ENCODE results near the gene ALG2. TPM values are rescaled to one million over a fixed set of nuclear protein-coding genes. Genes with fewer than 3 reads are reported as not detected.
"Not testable (repeated sequence)": the region's sequence is repeated elsewhere in the genome, so short reads cannot be mapped to it uniquely, and the experiment has no call there.

The ALG2 gene
- polyA plus RNA-seq, 4 donors, result 12.4 to 45.5 (median 20.6) TPM

GRCh38 chr9:99249619-99250018 is 27.9 kb upstream of the ALG2 start:
- H3K27me3 ChIP-seq (ENCODE audit: control insufficient read depth in 3 of 3, insufficient read depth in 3 of 3, low read length in 3 of 3), result no peaks in the 10 kb centered on the region
- DNase-seq, result no peak
- H3K36me3 ChIP-seq (ENCODE audit: control insufficient read depth in 3 of 3, insufficient read depth in 2 of 3, low read depth in 1 of 3, low read length in 3 of 3), result no peaks in the 10 kb centered on the region
- H3K4me3 ChIP-seq (ENCODE audit: low read depth in 1 of 3, low read length in 3 of 3), result no peak overlapping the region
- no peaks in the 10 kb centered on the region for H3K9me3 ChIP-seq (ENCODE audit: control insufficient read depth in 2 of 2, insufficient read depth in 1 of 2, low read depth in 1 of 2, low read length in 1 of 2)
- no peak for FAIRE-seq
- no peak overlapping the region for H3K27ac ChIP-seq (ENCODE audit: low read depth in 1 of 3, low read length in 2 of 3)
- no peaks in the 10 kb centered on the region for H3K4me1 ChIP-seq (ENCODE audit: control insufficient read depth in 3 of 3, insufficient read depth in 2 of 3, low read depth in 1 of 3, low read length in 2 of 3)

DNA sequence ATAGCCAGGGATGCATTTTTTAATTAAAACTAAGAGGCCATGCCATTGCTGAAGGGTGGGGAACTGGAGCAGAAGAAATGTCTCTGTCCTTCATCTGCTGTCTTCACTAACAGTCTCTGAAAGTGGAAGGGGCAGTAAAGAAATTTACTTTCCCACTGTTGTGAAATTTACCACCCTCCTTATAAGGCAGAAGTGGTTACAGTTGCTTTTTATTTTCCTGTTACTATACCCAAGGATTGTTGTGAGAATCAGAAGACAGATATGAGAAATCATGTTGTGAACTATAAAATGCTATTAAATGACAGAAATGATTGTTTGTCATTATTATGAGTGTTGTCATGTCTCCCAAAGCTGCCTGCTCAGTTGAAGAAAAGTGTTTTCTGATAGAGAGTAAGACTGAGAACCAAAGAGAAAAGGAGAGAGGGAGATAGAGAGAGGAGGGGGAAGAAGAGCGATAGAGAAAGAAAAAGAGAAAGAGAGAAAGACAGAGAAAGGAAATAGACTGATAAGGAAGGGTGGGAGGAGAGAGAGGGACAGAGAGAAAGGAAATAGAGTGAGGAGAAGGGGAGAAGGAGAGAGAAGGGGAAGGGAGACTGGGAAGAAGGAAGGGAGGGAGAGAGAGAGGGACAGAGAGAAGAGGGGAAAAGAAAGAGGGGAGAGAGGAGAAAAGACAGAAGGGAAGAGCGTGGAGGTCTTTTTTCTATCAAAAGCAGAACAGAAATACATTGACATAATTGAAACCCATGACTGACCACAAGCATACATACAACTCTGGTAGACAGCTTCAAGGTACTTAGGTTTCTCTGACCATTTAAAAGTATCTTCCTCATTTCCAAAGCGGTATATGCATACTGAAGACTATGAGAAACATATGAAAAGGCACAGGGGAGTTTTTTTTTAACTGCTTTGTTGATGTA is 22.9 kb upstream of the ALG2 start:
- Histone ChIP-seq H3K9me3 (ENCODE audit: control insufficient read depth in 2 of 2, insufficient read depth in 1 of 2, low read depth in 1 of 2, low read length in 1 of 2) (no peaks in the 10 kb centered on the region), H3K27ac (ENCODE audit: low read depth in 1 of 3, low read length in 2 of 3) (no peak overlapping the region), H3K36me3 (ENCODE audit: control insufficient read depth in 3 of 3, insufficient read depth in 2 of 3, low read depth in 1 of 3, low read length in 3 of 3) (peaks cover 0 to 6% (median 2%) of the 10 kb centered on the region in 3 donors), H3K27me3 (ENCODE audit: control insufficient read depth in 3 of 3, insufficient read depth in 3 of 3, low read length in 3 of 3) (no peaks in the 10 kb centered on the region), H3K4me1 (ENCODE audit: control insufficient read depth in 3 of 3, insufficient read depth in 2 of 3, low read depth in 1 of 3, low read length in 2 of 3) (no peaks in the 10 kb centered on the region), H3K4me3 (ENCODE audit: low read depth in 1 of 3, low read length in 3 of 3) (no peak overlapping the region)
- WGBS, 3 donors, result 73 to 87% (median 85%) methylated on average over 3 of the region's 3 CpGs
- no peak for FAIRE-seq
- DNase-seq, result no peak

- 82 to 89% (median 83%) methylated on average over 7 of the region's 7 CpGs for WGBS, 3 donors
- Histone ChIP-seq H3K27me3 (ENCODE audit: control insufficient read depth in 3 of 3, insufficient read depth in 3 of 3, low read length in 3 of 3) (no peaks in the 10 kb centered on the region), H3K9me3 (ENCODE audit: control insufficient read depth in 2 of 2, insufficient read depth in 1 of 2, low read depth in 1 of 2, low read length in 1 of 2) (no peaks in the 10 kb centered on the region), H3K4me1 (ENCODE audit: control insufficient read depth in 3 of 3, insufficient read depth in 2 of 3, low read depth in 1 of 3, low read length in 2 of 3) (no peaks in the 10 kb centered on the region), H3K36me3 (ENCODE audit: control insufficient read depth in 3 of 3, insufficient read depth in 2 of 3, low read depth in 1 of 3, low read length in 3 of 3) (peaks cover 0 to 10% (median 2%) of the 10 kb centered on the region in 3 donors), H3K27ac (ENCODE audit: low read depth in 1 of 3, low read length in 2 of 3) (no peak overlapping the region), H3K4me3 (ENCODE audit: low read depth in 1 of 3, low read length in 3 of 3) (no peak overlapping the region)
- DNase-seq (no peak), FAIRE-seq (no peak)
These were observed 19.4 kb upstream of the ALG2 start for GRCh38 chr9:99241106-99241505.

DNA sequence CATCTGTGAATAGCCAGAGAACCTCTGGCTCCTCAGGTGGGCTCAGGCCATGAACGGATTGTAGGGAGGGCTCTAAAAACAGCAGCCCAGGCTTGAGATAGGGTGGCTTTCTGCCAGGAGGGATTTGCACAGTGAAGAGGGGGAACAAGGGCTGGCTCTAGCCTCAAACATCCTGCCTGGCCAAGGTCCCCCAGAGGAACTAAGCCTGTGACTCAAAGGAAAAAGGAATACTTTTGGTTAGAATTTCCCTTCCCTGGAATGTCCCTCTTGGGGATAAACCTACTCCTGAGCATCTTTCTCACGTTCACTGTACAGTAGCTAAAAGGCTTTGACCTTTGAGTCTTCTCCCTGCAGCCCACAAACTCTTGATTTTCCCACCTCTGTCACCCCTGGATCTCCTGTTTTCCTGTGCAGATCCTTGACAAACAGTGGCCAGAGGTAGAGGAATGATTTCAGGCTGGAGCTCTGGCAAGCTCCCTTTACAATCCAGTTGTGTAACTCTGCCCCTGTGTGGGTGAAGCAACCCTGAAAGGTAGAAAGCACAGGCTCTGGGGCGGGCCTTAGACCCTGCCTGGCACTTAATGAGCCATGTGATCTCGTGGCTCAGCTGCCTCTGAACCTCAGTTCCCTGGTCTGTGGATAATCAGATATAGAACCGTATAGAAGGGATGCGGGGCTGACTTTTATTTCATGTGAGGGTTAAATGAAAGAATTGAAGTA is 17.8 kb upstream of the ALG2 start:
- DNase-seq, result no peak
- Histone ChIP-seq H3K36me3 (ENCODE audit: control insufficient read depth in 3 of 3, insufficient read depth in 2 of 3, low read depth in 1 of 3, low read length in 3 of 3) (peaks cover 0 to 12% (median 2%) of the 10 kb centered on the region in 3 donors), H3K4me1 (ENCODE audit: control insufficient read depth in 3 of 3, insufficient read depth in 2 of 3, low read depth in 1 of 3, low read length in 2 of 3) (no peaks in the 10 kb centered on the region), H3K27ac (ENCODE audit: low read depth in 1 of 3, low read length in 2 of 3) (no peak overlapping the region), H3K9me3 (ENCODE audit: control insufficient read depth in 2 of 2, insufficient read depth in 1 of 2, low read depth in 1 of 2, low read length in 1 of 2) (no peaks in the 10 kb centered on the region), H3K27me3 (ENCODE audit: control insufficient read depth in 3 of 3, insufficient read depth in 3 of 3, low read length in 3 of 3) (no peaks in the 10 kb centered on the region), H3K4me3 (ENCODE audit: low read depth in 1 of 3, low read length in 3 of 3) (no peak overlapping the region)
- no peak for FAIRE-seq
- 74 to 80% (median 74%) methylated on average over 6 of the region's 6 CpGs for WGBS, 3 donors

DNA sequence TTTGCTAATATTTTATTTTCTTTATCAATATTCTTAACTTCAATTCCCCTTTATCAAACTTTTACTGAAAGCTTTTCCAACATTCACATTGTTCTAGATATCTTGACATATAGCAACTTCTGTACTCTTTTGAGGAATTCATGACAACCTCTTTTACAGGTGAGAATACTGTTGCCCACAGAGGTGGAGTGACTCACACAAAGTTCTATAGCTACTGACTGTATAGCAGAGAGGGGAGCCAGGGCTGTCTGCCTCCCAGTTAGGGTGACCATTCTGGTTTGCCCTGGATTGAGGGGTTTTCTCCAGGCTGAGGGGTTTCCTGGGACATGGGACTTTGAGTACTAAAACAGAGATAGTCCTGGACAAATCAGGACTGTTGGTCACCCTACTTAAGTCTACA is 16.6 kb upstream of the ALG2 start:
- Histone ChIP-seq H3K9me3 (ENCODE audit: control insufficient read depth in 2 of 2, insufficient read depth in 1 of 2, low read depth in 1 of 2, low read length in 1 of 2) (no peaks in the 10 kb centered on the region), H3K36me3 (ENCODE audit: control insufficient read depth in 3 of 3, insufficient read depth in 2 of 3, low read depth in 1 of 3, low read length in 3 of 3) (peaks cover 0 to 12% (median 2%) of the 10 kb centered on the region in 3 donors), H3K4me3 (ENCODE audit: low read depth in 1 of 3, low read length in 3 of 3) (no peak overlapping the region), H3K27ac (ENCODE audit: low read depth in 1 of 3, low read length in 2 of 3) (no peak overlapping the region), H3K27me3 (ENCODE audit: control insufficient read depth in 3 of 3, insufficient read depth in 3 of 3, low read length in 3 of 3) (no peaks in the 10 kb centered on the region), H3K4me1 (ENCODE audit: control insufficient read depth in 3 of 3, insufficient read depth in 2 of 3, low read depth in 1 of 3, low read length in 2 of 3) (no peaks in the 10 kb centered on the region)
- no peak for DNase-seq
- no peak for FAIRE-seq

GRCh38 chr9:99237849-99238248 is 16.1 kb upstream of the ALG2 start:
- not testable (repeated sequence) for H3K27ac ChIP-seq (ENCODE audit: low read depth in 1 of 3, low read length in 2 of 3)

DNA sequence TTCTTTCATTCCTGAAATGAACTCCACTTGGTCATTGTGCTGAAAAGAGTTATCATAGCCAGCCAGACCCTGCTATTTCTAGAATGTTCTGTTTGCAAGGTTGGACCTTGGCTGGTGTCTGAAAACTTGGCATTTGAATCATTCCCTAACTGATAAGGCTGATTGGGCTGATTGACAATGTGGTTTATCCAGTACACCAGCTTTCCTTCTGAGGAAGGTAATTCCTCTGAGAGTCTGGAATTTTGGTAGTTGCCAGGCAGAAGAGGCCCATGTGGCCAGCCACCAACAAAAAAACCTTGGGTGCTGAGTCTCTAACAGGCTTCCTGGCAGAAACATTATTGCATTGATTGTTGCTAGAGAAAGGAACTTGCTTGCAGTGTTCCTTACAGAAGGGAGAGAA is 15.6 kb upstream of the ALG2 start:
- DNase-seq, result no peak
- Histone ChIP-seq H3K27me3 (ENCODE audit: control insufficient read depth in 3 of 3, insufficient read depth in 3 of 3, low read length in 3 of 3) (no peaks in the 10 kb centered on the region), H3K27ac (ENCODE audit: low read depth in 1 of 3, low read length in 2 of 3) (no peak overlapping the region), H3K4me1 (ENCODE audit: control insufficient read depth in 3 of 3, insufficient read depth in 2 of 3, low read depth in 1 of 3, low read length in 2 of 3) (no peaks in the 10 kb centered on the region), H3K4me3 (ENCODE audit: low read depth in 1 of 3, low read length in 3 of 3) (no peak overlapping the region), H3K36me3 (ENCODE audit: control insufficient read depth in 3 of 3, insufficient read depth in 2 of 3, low read depth in 1 of 3, low read length in 3 of 3) (peaks cover 0 to 15% (median 2%) of the 10 kb centered on the region in 3 donors), H3K9me3 (ENCODE audit: control insufficient read depth in 2 of 2, insufficient read depth in 1 of 2, low read depth in 1 of 2, low read length in 1 of 2) (no peaks in the 10 kb centered on the region)
- FAIRE-seq, result no peak

More at GRCh38 chr9:99237849-99238248, 16.1 kb upstream of the ALG2 start:
- H3K27me3 ChIP-seq (ENCODE audit: control insufficient read depth in 3 of 3, insufficient read depth in 3 of 3, low read length in 3 of 3); FAIRE-seq; H3K4me1 ChIP-seq (ENCODE audit: control insufficient read depth in 3 of 3, insufficient read depth in 2 of 3, low read depth in 1 of 3, low read length in 2 of 3); H3K4me3 ChIP-seq (ENCODE audit: low read depth in 1 of 3, low read length in 3 of 3); DNase-seq; H3K9me3 ChIP-seq (ENCODE audit: control insufficient read depth in 2 of 2, insufficient read depth in 1 of 2, low read depth in 1 of 2, low read length in 1 of 2): not testable (repeated sequence)
- H3K36me3 ChIP-seq (ENCODE audit: control insufficient read depth in 3 of 3, insufficient read depth in 2 of 3, low read depth in 1 of 3, low read length in 3 of 3), result peaks cover 0 to 15% (median 1%) of the 10 kb centered on the region in 3 donors
- 90 to 95% (median 92%) methylated on average over 4 of the region's 4 CpGs for WGBS, 3 donors

- Histone ChIP-seq H3K4me1 (ENCODE audit: control insufficient read depth in 3 of 3, insufficient read depth in 2 of 3, low read depth in 1 of 3, low read length in 2 of 3) (no peaks in the 10 kb centered on the region), H3K9me3 (ENCODE audit: control insufficient read depth in 2 of 2, insufficient read depth in 1 of 2, low read depth in 1 of 2, low read length in 1 of 2) (no peaks in the 10 kb centered on the region), H3K36me3 (ENCODE audit: control insufficient read depth in 3 of 3, insufficient read depth in 2 of 3, low read depth in 1 of 3, low read length in 3 of 3) (peaks cover 3 to 13% (median 6%) of the 10 kb centered on the region in 3 donors), H3K27me3 (ENCODE audit: control insufficient read depth in 3 of 3, insufficient read depth in 3 of 3, low read length in 3 of 3) (no peaks in the 10 kb centered on the region), H3K4me3 (ENCODE audit: low read depth in 1 of 3, low read length in 3 of 3) (no peak overlapping the region), H3K27ac (ENCODE audit: low read depth in 1 of 3, low read length in 2 of 3) (peak overlapping the region in 1 of 3 donors; percentile 65)
- WGBS, 3 donors, result 67 to 93% (median 69%) methylated on average over 7 of the region's 7 CpGs
- FAIRE-seq (no peak), DNase-seq (no peak)
These were observed 14.3 kb upstream of the ALG2 start for GRCh38 chr9:99235926-99236634.

Measured in small intestine (tissue), 7 donors.